ENCODE data around the gene XYLT1.

DNA sequence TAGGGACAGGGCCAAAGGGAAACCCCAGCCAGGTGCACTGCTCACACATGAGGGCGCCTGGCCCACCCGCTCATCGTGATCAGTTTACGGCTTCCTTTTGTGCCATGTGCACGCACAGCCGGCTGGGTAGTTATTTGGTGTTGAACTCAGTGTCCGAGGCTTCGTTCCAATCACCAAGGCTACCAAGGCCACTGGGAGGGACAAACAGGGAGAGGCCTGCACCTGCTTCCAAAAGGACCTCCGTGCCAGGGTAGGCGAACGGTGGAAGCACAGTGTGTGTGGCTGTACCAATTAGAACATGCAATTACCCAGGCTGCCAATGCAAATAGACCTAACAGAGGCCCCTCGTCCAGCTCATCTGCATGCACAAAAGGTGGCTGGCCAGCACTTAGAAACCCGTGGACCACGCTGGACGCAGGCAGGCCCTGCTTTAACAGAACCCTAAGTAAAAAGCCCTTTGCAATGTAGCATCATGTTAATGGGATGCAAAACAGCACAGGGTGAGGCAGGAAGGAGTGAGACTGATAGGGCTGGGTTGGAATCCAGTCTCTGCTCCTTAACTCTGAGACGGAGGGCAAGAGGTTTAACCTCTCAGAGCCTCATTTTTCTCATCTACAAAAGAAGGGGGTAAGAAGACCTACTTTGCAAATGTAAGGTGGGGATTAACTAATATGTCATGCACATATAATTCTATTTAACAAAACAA is 204.0 kb downstream of the XYLT1 start:
- no peak for TF ChIP-seq POLR2AphosphoS5 (IDR thresholded peaks at IDR 0.05; ENCODE audit: low read depth, low read length)
- TF ChIP-seq SIN3A (IDR thresholded peaks at IDR 0.05; ENCODE audit: borderline replicate concordance, low read depth, low read length) = no peak
- TF ChIP-seq, protein P1, sequence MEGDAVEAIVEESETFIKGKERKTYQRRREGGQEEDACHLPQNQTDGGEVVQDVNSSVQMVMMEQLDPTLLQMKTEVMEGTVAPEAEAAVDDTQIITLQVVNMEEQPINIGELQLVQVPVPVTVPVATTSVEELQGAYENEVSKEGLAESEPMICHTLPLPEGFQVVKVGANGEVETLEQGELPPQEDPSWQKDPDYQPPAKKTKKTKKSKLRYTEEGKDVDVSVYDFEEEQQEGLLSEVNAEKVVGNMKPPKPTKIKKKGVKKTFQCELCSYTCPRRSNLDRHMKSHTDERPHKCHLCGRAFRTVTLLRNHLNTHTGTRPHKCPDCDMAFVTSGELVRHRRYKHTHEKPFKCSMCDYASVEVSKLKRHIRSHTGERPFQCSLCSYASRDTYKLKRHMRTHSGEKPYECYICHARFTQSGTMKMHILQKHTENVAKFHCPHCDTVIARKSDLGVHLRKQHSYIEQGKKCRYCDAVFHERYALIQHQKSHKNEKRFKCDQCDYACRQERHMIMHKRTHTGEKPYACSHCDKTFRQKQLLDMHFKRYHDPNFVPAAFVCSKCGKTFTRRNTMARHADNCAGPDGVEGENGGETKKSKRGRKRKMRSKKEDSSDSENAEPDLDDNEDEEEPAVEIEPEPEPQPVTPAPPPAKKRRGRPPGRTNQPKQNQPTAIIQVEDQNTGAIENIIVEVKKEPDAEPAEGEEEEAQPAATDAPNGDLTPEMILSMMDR (IDR thresholded peaks at IDR 0.05) = no peak
- TF ChIP-seq, protein P2, sequence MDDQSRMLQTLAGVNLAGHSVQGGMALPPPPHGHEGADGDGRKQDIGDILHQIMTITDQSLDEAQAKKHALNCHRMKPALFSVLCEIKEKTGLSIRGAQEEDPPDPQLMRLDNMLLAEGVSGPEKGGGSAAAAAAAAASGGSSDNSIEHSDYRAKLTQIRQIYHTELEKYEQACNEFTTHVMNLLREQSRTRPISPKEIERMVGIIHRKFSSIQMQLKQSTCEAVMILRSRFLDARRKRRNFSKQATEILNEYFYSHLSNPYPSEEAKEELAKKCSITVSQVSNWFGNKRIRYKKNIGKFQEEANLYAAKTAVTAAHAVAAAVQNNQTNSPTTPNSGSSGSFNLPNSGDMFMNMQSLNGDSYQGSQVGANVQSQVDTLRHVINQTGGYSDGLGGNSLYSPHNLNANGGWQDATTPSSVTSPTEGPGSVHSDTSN (IDR thresholded peaks at IDR 0.05) = no peak
- TF ChIP-seq, protein P3, sequence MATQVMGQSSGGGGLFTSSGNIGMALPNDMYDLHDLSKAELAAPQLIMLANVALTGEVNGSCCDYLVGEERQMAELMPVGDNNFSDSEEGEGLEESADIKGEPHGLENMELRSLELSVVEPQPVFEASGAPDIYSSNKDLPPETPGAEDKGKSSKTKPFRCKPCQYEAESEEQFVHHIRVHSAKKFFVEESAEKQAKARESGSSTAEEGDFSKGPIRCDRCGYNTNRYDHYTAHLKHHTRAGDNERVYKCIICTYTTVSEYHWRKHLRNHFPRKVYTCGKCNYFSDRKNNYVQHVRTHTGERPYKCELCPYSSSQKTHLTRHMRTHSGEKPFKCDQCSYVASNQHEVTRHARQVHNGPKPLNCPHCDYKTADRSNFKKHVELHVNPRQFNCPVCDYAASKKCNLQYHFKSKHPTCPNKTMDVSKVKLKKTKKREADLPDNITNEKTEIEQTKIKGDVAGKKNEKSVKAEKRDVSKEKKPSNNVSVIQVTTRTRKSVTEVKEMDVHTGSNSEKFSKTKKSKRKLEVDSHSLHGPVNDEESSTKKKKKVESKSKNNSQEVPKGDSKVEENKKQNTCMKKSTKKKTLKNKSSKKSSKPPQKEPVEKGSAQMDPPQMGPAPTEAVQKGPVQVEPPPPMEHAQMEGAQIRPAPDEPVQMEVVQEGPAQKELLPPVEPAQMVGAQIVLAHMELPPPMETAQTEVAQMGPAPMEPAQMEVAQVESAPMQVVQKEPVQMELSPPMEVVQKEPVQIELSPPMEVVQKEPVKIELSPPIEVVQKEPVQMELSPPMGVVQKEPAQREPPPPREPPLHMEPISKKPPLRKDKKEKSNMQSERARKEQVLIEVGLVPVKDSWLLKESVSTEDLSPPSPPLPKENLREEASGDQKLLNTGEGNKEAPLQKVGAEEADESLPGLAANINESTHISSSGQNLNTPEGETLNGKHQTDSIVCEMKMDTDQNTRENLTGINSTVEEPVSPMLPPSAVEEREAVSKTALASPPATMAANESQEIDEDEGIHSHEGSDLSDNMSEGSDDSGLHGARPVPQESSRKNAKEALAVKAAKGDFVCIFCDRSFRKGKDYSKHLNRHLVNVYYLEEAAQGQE (IDR thresholded peaks at IDR 0.05; ENCODE audit: low read depth, low read length) = no peak
- no peak for TF ChIP-seq ELF1 (IDR thresholded peaks at IDR 0.05)
- TF ChIP-seq EP300 (IDR thresholded peaks at IDR 0.05; ENCODE audit: borderline replicate concordance in 1 of 2, low read depth in 1 of 2, low read length in 1 of 2) = no peak
- TF ChIP-seq RFX5 (IDR thresholded peaks at IDR 0.05; ENCODE audit: low read length) = no peak
- no peak for TF ChIP-seq RXRA (IDR thresholded peaks at IDR 0.05; ENCODE audit: borderline replicate concordance, low read depth)
- TF ChIP-seq, protein P4, sequence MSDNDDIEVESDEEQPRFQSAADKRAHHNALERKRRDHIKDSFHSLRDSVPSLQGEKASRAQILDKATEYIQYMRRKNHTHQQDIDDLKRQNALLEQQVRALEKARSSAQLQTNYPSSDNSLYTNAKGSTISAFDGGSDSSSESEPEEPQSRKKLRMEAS (IDR thresholded peaks at IDR 0.05; ENCODE audit: low read depth) = no peak
- no peak for TF ChIP-seq JUND (IDR thresholded peaks at IDR 0.05)

All from SK-N-SH (cell line).